HCT116 (cell line): ENCODE results near the gene HCLS1. TPM values are rescaled to one million over a fixed set of nuclear protein-coding genes. Genes with fewer than 3 reads are reported as not detected.

Experiments
- ATAC-seq: fragments of 200-7000 bp; cut with Tn5 transposase; 2 replicates; pipeline ENCODE4 v1.9.1; 2020; ENCODE audit warnings: mild to moderate bottlenecking, moderate library complexity
- BruUV-seq: library from RNA; stranded (reverse); fragments of 400-500 nt; replicated peaks from 2 replicates; lab custom pipeline; 2021; lab: Mats Ljungman, UMichigan
- CTCF ChIA-PET: fragments of 300-600 bp; sonication (Branson Sonifier 250); formaldehyde crosslinking; loops from one replicate; lab custom pipeline; 2021; ENCODE audit warnings: antibody characterized with exemption; lab: Charles Lee
- POLR2A ChIA-PET: fragments of 300-600, 350-600 bp; sonication (Branson Sonifier 250); formaldehyde crosslinking; loops from one replicate; lab custom pipeline; 2021; ENCODE audit warnings: antibody characterized with exemption; lab: Charles Lee
- RAD21 ChIA-PET, 2 experiments: fragments of 300-600 bp; sonication (Branson Sonifier 250); formaldehyde crosslinking; loops; one replicate each; lab custom pipeline; 2023; ENCODE audit warnings: low total read pairs in 2 of 2; ENCODE audit not compliant: uncharacterized antibody in 2 of 2, unreplicated experiment in 2 of 2, low non-redundant PET in 1 of 2; lab: Charles Lee
- DNase-seq: peaks from one replicate; pipeline ENCODE4 v3.0.0-alpha.2; 2010; ENCODE audit warnings: low read depth, low spot score
- H2AFZ ChIP-seq: fragments of 200-600 bp; shearing (Covaris generic), sonication (generic); 2 replicates; pipeline ENCODE4 v1.6.1; 2017; ENCODE audit warnings: low read depth, mixed run types, mixed read lengths, antibody characterized with exemption, low read length; ENCODE audit not compliant: poor library complexity, severe bottlenecking
- H3K27ac ChIP-seq: 2 replicates; pipeline ENCODE4 v1.5.1; 2012; ENCODE audit warnings: low read depth, low read length
- H3K27me3 ChIP-seq: fragments of 200-600 bp; sonication (generic); 2 replicates; pipeline ENCODE4 v1.6.1; 2016; ENCODE audit warnings: mixed run types, low read length, mixed read lengths; ENCODE audit not compliant: insufficient read depth
- H3K36me3 ChIP-seq, 2 experiments: fragments of 200-500 bp in 1 of 2; fragments of 200-600 bp in 1 of 2; sonication (Bioruptor generic) in 1 of 2; sonication (generic) in 1 of 2; 2 replicates each; pipeline versions ENCODE4 v1.5.1 to v1.6.1; 2014 to 2016; ENCODE audit warnings: low read length in 2 of 2, inconsistent platforms in 1 of 2, mixed read lengths in 1 of 2, mixed run types in 1 of 2; ENCODE audit not compliant: insufficient read depth in 2 of 2, control insufficient read depth in 1 of 2
- H3K4me1 ChIP-seq, 2 experiments: fragments of 200-600 bp in 1 of 2; sonication (generic) in 1 of 2; 2 replicates each; pipeline versions ENCODE4 v1.5.1 to v1.6.1; 2012 to 2017; ENCODE audit warnings: low read length in 2 of 2, inconsistent platforms in 1 of 2, mild to moderate bottlenecking in 1 of 2, mixed read lengths in 1 of 2, mixed run types in 1 of 2, moderate library complexity in 1 of 2; ENCODE audit not compliant: insufficient read depth in 2 of 2, control insufficient read depth in 1 of 2
- H3K4me2 ChIP-seq: fragments of 200-600 bp; sonication (generic); 2 replicates; pipeline ENCODE4 v1.6.1; 2017; ENCODE audit warnings: mixed run types, low read length, mixed read lengths
- H3K4me3 ChIP-seq, 2 experiments: fragments of 200-600 bp in 1 of 2; sonication (generic) in 1 of 2; replicated peaks in 1 of 2; 2 replicates each; pipeline ENCODE4 v1.5.1; 2011 to 2016; ENCODE audit warnings: low read length in 2 of 2, control low read depth in 1 of 2, low read depth in 1 of 2, mild to moderate bottlenecking in 1 of 2, mixed read lengths in 1 of 2, mixed run types in 1 of 2
- H3K79me2 ChIP-seq: fragments of 200-600 bp; sonication (generic); 2 replicates; pipeline ENCODE4 v1.6.1; 2017; ENCODE audit warnings: mild to moderate bottlenecking, mixed run types, low read length, moderate library complexity, mixed read lengths; ENCODE audit not compliant: insufficient read depth
- H3K9ac ChIP-seq: fragments of 200-600 bp; sonication (generic); 2 replicates; pipeline ENCODE4 v1.6.1; 2016; ENCODE audit warnings: low read length, mixed read lengths
- H3K9me2 ChIP-seq: fragments of 200-600 bp; sonication (generic), shearing (Covaris generic); 2 replicates; pipeline ENCODE4 v1.6.1; 2017; ENCODE audit warnings: mixed run types, mild to moderate bottlenecking, moderate library complexity; ENCODE audit not compliant: insufficient read depth
- H3K9me3 ChIP-seq, 2 experiments: fragments of 200-500 bp in 1 of 2; fragments of 200-600 bp in 1 of 2; sonication (Bioruptor generic) in 1 of 2; sonication (generic) in 1 of 2; 2 replicates each; pipeline ENCODE4 v1.6.1; 2014 to 2017; ENCODE audit warnings: low read length in 2 of 2, mixed read lengths in 2 of 2, inconsistent platforms in 1 of 2, low read depth in 1 of 2, mild to moderate bottlenecking in 1 of 2, mixed run types in 1 of 2, moderate library complexity in 1 of 2; ENCODE audit not compliant: control insufficient read depth in 1 of 2, insufficient read depth in 1 of 2
- H4K20me1 ChIP-seq: fragments of 200-600 bp; sonication (generic), shearing (Covaris generic); 2 replicates; pipeline ENCODE4 v1.6.1; 2017; ENCODE audit warnings: mixed run types, mild to moderate bottlenecking, moderate library complexity; ENCODE audit not compliant: insufficient read depth
- ATF3 ChIP-seq: IDR thresholded peaks from 2 replicates; pipeline ENCODE4 v1.6.1; 2012
- CTCF ChIP-seq, 3 experiments: fragments of 200-600 bp in 1 of 3; sonication (generic) in 1 of 3; IDR thresholded peaks in 2 of 3; conservative IDR thresholded peaks in 1 of 3; 2 replicates each; pipeline ENCODE4 v1.5.1; 2012 to 2017; ENCODE audit warnings: low read depth in 2 of 3, low read length in 2 of 3, antibody characterized with exemption in 1 of 3, borderline replicate concordance in 1 of 3, control low read depth in 1 of 3, mild to moderate bottlenecking in 1 of 3, mixed read lengths in 1 of 3, mixed run types in 1 of 3, moderate library complexity in 1 of 3; ENCODE audit not compliant: insufficient read depth in 1 of 3
- EGR1 ChIP-seq: IDR thresholded peaks from 2 replicates; pipeline ENCODE4 v1.6.1; 2012; ENCODE audit warnings: low read depth
- EZH2 ChIP-seq: fragments of 200-600 bp; sonication (generic); IDR thresholded peaks from 2 replicates; pipeline ENCODE4 v1.6.1; 2017; ENCODE audit warnings: antibody characterized with exemption, mixed run types
- POLR2AphosphoS5 ChIP-seq: IDR thresholded peaks from 2 replicates; pipeline ENCODE4 v1.6.1; 2011; ENCODE audit warnings: mild to moderate bottlenecking, low read depth, low read length, moderate library complexity
- REST ChIP-seq: IDR thresholded peaks from 2 replicates; pipeline ENCODE4 v1.6.1; 2012; ENCODE audit warnings: low read depth
- SIN3A ChIP-seq: IDR thresholded peaks from 2 replicates; pipeline ENCODE4 v1.6.1; 2012; ENCODE audit warnings: low read depth
- YY1 ChIP-seq: IDR thresholded peaks from 2 replicates; pipeline ENCODE4 v1.6.1; 2011; ENCODE audit warnings: low read length, low read depth, moderate library complexity, mild to moderate bottlenecking; ENCODE audit not compliant: insufficient replicate concordance; ENCODE audit errors: extremely low read depth
- ZBTB33 ChIP-seq: IDR thresholded peaks from 2 replicates; pipeline ENCODE4 v1.6.1; 2011; ENCODE audit warnings: mild to moderate bottlenecking, low read length, moderate library complexity; ENCODE audit not compliant: insufficient replicate concordance; ENCODE audit errors: extremely low read depth
- intact Hi-C: fragments of 100-400 bp; cut with micrococcal nuclease; formaldehyde crosslinking; loops from 2 replicates; pipeline ENCODE4 v1.10.0; 2022
- total RNA-seq: library from RNA; stranded (reverse); gene quantifications from one replicate; pipeline ENCODE4 v1.2.1, GENCODE V29; 2021; ENCODE audit not compliant: unreplicated experiment

HCLS1 gene
- total RNA-seq, 1 experiment from 2014 or later: 1.6 TPM

GRCh38 chr3:121707531-121708273 is 47.0 kb upstream of the HCLS1 start:
- no peak overlapping the region for H3K4me2 ChIP-seq

More at GRCh38 chr3:121707531-121708273, 47.0 kb upstream of the HCLS1 start:
- Histone ChIP-seq H3K36me3 (0 out of 4 replicates have a peak, but pooled peaks cover 0 to 3% of the 10 kb centered on the region in 2 experiments), H3K27me3 (no peaks in the 10 kb centered on the region), H3K9me3 (no peaks in the 10 kb centered on the region), H2AFZ (no peak overlapping the region), H3K4me3 (no peak overlapping the region), H3K4me1 (no peaks in the 10 kb centered on the region), H3K9ac (no peak overlapping the region), H3K79me2 (no peaks in the 10 kb centered on the region), H4K20me1 (no peaks in the 10 kb centered on the region), H3K27ac (no peak overlapping the region), H3K9me2 (no peaks in the 10 kb centered on the region)
- intact Hi-C loops: no loop called here
- no TSS peak for BruUV-seq
- ChIA-PET POLR2A (no interaction called here), RAD21 (no interaction called here), CTCF (no interaction called here)
- ATAC-seq: no peak
- TF ChIP-seq ATF3 (no peak), ZBTB33 (no peak), SIN3A (no peak), POLR2AphosphoS5 (no peak), EZH2 (no peak), YY1 (no peak), EGR1 (no peak), CTCF (IDR thresholded peaks at IDR 0.05 in 2 of 3, conservative IDR thresholded peaks at IDR 0.05 in 1 of 3; ENCODE audit: borderline replicate concordance in 1 of 3, insufficient read depth in 1 of 3, low read depth in 2 of 3, low read length in 2 of 3) (no peak), REST (no peak)
- no peak for DNase-seq
